Esophagus squamous epithelium (tissue), 5 donors: ENCODE data around the gene NOC4L. TPM values are rescaled to one million over a fixed set of nuclear protein-coding genes. Genes with fewer than 3 reads are reported as not detected.

ENCODE experiments used
- DNase-seq: peaks from one replicate; lab custom pipeline; 2025; lab: John Stamatoyannopoulos, UW
- H3K27ac ChIP-seq, 4 donors: fragments of 200-600 bp; sonication (generic); one replicate each; pipeline ENCODE4 v1.5.1; 2016 to 2019; ENCODE audit warnings: mild to moderate bottlenecking in 1 of 4
- H3K27me3 ChIP-seq, 4 donors: fragments of 200-600 bp; sonication (generic); 1 replicate in 3 of 4; 2 replicates in 1 of 4; pipeline versions ENCODE4 v1.5.1 to v1.6.0; 2017 to 2021; ENCODE audit warnings: antibody characterized with exemption in 1 of 4
- H3K36me3 ChIP-seq, 3 donors: fragments of 200-600 bp; sonication (generic); one replicate each; pipeline ENCODE4 v1.5.1; 2016 to 2019
- H3K4me1 ChIP-seq, 3 donors: fragments of 200-600 bp; sonication (generic); one replicate each; pipeline ENCODE4 v1.5.1; 2017 to 2019
- H3K4me3 ChIP-seq, 4 donors: fragments of 200-600 bp; sonication (generic); 1 replicate in 3 of 4; 2 replicates in 1 of 4; pipeline ENCODE4 v1.5.1; 2016 to 2019; ENCODE audit warnings: mild to moderate bottlenecking in 2 of 4, moderate library complexity in 1 of 4
- H3K9me3 ChIP-seq, 3 donors: fragments of 200-600 bp; sonication (generic); one replicate each; pipeline ENCODE4 v1.5.1; 2016 to 2019
- POLR2A ChIP-seq, 4 donors: fragments of 450-650 bp; IDR thresholded peaks; one replicate each; pipeline ENCODE4 v1.6.1; 2017; ENCODE audit warnings: antibody characterized with exemption in 4 of 4, mild to moderate bottlenecking in 4 of 4, moderate library complexity in 3 of 4
- WGBS, 2 donors: methylation state at CpG; one replicate each; pipeline ENCODE4 v1.1.5; 2018; 5-methylcytosine and 5-hydroxymethylcytosine counted together
- intact Hi-C: fragments of 100-400 bp; cut with DNase I; formaldehyde crosslinking; loops from one replicate; pipeline ENCODE4 v1.15.0; 2022
- total RNA-seq, 4 donors: library from RNA; depleted of rRNA; stranded (reverse); fragments of >200 nt; gene quantifications; one replicate each; pipeline ENCODE4 v1.1.0, GENCODE V29; 2016
- TF ChIP-seq, protein P1 (sequence below), 6 experiments: fragments of 450-650 bp in 4 of 6; fragments of 200-600 bp in 2 of 6; sonication (generic) in 2 of 6; IDR thresholded peaks; one replicate each; pipeline ENCODE4 v1.5.1; 2016 to 2019; ENCODE audit warnings: antibody characterized with exemption in 6 of 6, mild to moderate bottlenecking in 4 of 6, moderate library complexity in 4 of 6
- donor health status: DM: yes; HTN: yes; CAD: no.

Gene NOC4L
- total RNA-seq, 4 donors from 2014 or later: 9.6 to 12.1 (median 11.1) TPM

DNA sequence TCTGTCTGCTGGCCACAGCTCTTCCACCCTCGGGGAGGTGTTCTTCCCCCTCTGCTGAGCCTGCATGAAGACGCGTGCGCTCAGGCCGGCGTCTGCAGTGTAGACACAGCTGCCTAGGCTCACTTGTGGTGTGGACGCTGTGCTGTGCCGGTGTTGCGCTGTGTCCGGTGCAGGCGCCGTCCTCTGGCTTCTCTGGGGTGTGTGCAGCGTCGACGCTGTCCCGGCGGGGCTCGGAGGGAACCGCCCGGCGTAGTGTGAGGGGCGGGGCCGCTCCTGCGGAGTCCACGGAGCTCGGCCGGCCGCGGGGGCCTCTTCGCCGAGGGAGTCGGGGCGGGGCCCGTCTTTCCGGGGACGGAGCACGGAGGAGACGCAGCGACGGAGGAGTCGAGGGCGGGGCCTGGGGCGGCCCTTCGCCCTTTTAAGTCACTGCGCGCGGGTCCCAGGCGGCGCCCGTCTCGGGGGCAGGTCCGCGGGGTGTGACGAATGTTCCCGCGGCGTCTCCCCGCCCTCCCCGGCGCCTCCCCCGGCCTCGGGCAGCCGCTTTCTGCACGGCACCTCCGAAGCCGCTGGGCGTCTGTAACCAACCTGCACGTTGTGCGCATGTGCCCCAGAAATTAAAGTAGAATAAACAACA is 45.2 kb downstream of the NOC4L start:
- H3K9me3 ChIP-seq: peaks cover 0 to 19% (median 12%) of the 10 kb centered on the region in 3 donors
- H3K27me3 ChIP-seq: peaks cover 0 to 80% (median 0%) of the 10 kb centered on the region in 4 donors
- peak overlapping the region; percentile 42 to 74 (median 56) for H3K4me3 ChIP-seq
- peak overlapping the region; percentile 32 to 86 (median 81) for H3K27ac ChIP-seq
- WGBS, 2 donors: 0% methylated on average over 1 of the region's 69 CpGs; no CpG with 5 or more reads in 1 of the 2 donors
- H3K4me1 ChIP-seq: peaks cover 14 to 36% (median 15%) of the 10 kb centered on the region in 3 donors
- H3K36me3 ChIP-seq: no peaks in the 10 kb centered on the region
- peak in 1 of 4 donors; percentile 43 for TF ChIP-seq POLR2A (IDR thresholded peaks at IDR 0.05)
- TF ChIP-seq, protein P1, sequence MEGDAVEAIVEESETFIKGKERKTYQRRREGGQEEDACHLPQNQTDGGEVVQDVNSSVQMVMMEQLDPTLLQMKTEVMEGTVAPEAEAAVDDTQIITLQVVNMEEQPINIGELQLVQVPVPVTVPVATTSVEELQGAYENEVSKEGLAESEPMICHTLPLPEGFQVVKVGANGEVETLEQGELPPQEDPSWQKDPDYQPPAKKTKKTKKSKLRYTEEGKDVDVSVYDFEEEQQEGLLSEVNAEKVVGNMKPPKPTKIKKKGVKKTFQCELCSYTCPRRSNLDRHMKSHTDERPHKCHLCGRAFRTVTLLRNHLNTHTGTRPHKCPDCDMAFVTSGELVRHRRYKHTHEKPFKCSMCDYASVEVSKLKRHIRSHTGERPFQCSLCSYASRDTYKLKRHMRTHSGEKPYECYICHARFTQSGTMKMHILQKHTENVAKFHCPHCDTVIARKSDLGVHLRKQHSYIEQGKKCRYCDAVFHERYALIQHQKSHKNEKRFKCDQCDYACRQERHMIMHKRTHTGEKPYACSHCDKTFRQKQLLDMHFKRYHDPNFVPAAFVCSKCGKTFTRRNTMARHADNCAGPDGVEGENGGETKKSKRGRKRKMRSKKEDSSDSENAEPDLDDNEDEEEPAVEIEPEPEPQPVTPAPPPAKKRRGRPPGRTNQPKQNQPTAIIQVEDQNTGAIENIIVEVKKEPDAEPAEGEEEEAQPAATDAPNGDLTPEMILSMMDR (IDR thresholded peaks at IDR 0.05): no peak
- intact Hi-C loops: no loop called here
- peak; percentile 37 for DNase-seq

DNA sequence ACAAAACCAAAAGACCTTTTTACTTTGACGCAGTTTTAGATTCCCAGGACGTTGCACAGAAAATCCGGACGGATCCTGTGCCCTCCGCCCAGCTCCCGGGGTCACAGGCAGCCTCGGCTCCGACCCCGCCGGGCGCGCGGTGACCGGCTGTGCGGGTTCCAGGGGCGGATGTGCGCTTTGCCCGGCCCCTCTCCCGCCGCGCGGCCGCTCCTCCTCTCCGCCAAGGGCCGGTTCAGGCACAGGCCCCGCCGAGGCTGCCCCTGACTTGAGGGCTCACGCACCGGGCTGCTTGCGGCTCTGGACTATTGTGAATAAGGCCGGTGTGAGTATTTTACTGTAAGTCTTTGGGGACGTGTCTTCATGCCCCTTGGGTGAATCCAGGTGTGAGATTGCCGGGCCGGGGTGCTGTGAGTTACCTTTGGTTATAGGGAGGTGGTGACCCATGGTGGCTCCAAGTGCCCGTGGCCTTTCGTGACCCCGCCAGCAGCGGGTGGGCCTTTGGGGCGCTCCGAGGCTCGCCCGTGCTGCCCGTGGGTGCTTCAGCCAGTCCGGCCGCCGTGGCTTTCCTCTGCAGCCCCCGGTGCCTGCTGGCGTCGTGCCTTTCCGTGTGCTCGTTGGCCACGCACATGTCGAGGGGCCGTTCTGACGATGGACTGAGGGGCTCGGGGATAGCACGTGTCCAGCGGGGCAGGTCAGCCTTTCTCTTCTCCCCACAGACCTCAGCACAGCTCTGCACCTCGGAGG is 45.9 kb downstream of the NOC4L start:
- WGBS, 2 donors: 93% methylated on average over 10 of the region's 59 CpGs; no CpG with 5 or more reads in 1 of the 2 donors

DNA sequence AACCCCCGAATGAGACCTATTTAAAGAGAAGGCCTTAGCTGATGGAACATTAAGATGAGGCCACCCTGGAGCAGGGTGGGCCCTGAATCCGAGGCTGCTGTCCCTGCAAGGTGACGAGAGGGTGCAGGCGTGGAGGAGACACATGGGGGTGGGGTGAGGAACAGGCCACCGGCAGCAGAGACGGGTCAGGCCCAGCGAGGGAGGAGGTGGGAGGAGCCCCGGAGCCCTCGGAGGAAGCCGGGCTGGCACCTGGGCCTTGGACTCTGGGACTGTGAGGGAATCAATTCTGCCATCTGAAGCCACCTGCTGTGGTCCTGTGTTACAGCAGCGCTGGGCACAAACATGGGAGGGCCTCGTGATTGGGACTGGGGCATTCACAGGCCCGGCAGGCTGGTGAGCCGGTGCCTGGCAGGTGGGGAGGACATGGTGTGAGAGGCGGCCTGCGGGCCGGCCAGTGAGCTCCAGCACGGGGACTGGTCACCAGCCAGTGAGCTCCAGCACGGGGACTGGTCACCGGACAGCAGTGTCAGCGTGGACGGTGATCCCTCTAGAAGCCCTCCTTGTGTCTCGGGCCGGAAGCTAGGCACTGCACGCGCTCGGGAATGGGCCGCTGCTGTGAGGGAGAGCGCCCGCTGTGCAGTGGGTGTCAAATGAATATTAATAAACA is 46.7 kb downstream of the NOC4L start:
- H3K4me3 ChIP-seq: no peak overlapping the region
- WGBS, 2 donors: 84% methylated on average over 24 of the region's 30 CpGs
- intact Hi-C loops: no loop called here
- peaks cover 0 to 14% (median 11%) of the 10 kb centered on the region in 3 donors for H3K9me3 ChIP-seq
- H3K27me3 ChIP-seq: peaks cover 0 to 83% (median 0%) of the 10 kb centered on the region in 4 donors
- no peak overlapping the region for H3K27ac ChIP-seq
- no peak for DNase-seq
- H3K4me1 ChIP-seq: peaks cover 14 to 39% (median 15%) of the 10 kb centered on the region in 3 donors
- TF ChIP-seq, protein P1 (IDR thresholded peaks at IDR 0.05): no peak
- TF ChIP-seq POLR2A (IDR thresholded peaks at IDR 0.05): no peak
- no peaks in the 10 kb centered on the region for H3K36me3 ChIP-seq

More for the DNA sequence above, 45.9 kb downstream of the NOC4L start:
- Histone ChIP-seq H3K9me3 (peaks cover 0 to 18% (median 14%) of the 10 kb centered on the region in 3 donors), H3K4me1 (peaks cover 14 to 36% (median 15%) of the 10 kb centered on the region in 3 donors), H3K36me3 (no peaks in the 10 kb centered on the region), H3K27ac (peak overlapping the region; percentile 68 to 86 (median 81)), H3K4me3 (peak overlapping the region; percentile 42 to 74 (median 56)), H3K27me3 (peaks cover 0 to 81% (median 0%) of the 10 kb centered on the region in 4 donors)
- DNase-seq: no peak
- no peak for TF ChIP-seq POLR2A (IDR thresholded peaks at IDR 0.05)
- TF ChIP-seq, protein P1 (IDR thresholded peaks at IDR 0.05): no peak
- intact Hi-C loops: no loop called here

DNA sequence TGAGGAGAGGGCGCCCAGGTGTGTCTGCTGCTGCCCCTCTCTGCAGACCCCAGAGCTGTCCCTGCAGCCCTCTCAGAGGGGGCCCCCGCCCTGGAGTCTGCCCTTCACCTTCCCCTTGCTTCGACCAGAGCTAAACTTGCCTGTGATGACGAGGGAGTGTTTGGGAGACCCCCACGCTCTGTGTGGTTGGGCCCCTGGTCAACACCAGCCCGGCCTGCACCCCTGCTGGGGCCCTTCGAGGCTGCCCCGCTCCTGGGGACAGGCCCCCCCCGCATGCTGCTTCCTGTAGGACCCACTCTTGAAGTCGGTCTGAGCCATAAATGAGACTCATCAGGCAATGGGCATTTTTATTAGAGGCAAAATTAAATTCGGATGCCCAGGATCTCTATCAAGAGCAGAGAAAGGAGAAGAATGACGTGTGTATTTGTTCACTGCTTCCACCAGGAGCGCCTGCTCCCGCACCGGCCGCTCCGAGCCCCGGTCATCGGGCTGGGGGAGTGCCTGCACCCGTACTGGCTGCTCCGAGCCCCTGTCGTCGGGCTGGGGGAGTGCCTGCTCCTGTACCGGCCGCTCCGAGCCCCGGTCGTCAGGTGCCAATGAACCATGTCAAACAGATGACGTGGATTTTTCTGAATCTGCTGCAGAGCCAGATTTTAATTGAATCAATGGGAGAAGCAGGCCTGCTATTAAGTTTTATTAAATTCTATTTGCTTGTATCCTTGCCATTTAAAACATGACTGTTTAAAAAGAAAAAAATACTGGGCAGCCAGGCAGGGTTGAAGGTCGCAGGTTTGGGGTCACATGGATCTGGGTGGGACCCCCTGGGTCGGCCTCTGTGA is 47.7 kb downstream of the NOC4L start:
- H3K4me1 ChIP-seq: peaks cover 14 to 36% (median 15%) of the 10 kb centered on the region in 3 donors
- H3K9me3 ChIP-seq: peaks cover 0 to 14% (median 5%) of the 10 kb centered on the region in 3 donors
- no peak for DNase-seq
- 66 to 87% methylated on average over 11 to 28 of the region's 31 CpGs for WGBS, 2 donors
- TF ChIP-seq, protein P1 (IDR thresholded peaks at IDR 0.05): no peak
- no peak for TF ChIP-seq POLR2A (IDR thresholded peaks at IDR 0.05)
- intact Hi-C loops: no loop called here
- no peak overlapping the region for H3K4me3 ChIP-seq
- H3K27ac ChIP-seq: no peak overlapping the region
- H3K27me3 ChIP-seq: peaks cover 0 to 83% (median 0%) of the 10 kb centered on the region in 4 donors
- H3K36me3 ChIP-seq: no peaks in the 10 kb centered on the region
